ENCODE results near the gene SYNPR.

DNA sequence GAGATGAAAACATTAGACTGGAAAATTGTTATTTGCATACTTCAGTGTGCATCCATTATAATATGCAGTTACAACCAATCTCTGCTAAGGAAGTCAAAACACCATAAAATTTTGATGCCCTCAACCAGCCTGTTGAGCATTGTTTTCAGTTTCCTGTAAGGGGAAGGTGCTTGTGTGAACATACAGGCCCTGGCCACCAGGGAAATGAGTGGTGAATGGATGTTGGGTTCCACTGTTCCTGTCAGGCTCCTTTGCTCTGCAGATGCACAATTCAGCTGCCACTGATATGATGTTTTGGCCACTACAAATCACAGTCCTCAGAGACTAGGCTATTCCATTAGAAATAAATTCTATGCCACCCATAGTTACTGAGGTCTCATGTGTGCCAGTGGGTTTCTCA, 184.6 kb downstream of the SYNPR start:
- TF ChIP-seq CTCF (IDR thresholded peaks at IDR 0.05; ENCODE audit: low read depth, low read length, poor library complexity, severe bottlenecking) = no peak
- TF ChIP-seq EZH2phosphoT487 (IDR thresholded peaks at IDR 0.05; ENCODE audit: borderline replicate concordance, low read length) = no peak
